Measurements from ENCODE around the gene CACNA1A. TPM values are rescaled to one million over a fixed set of nuclear protein-coding genes. Genes with fewer than 3 reads are reported as not detected.

CACNA1A gene
- polyA plus RNA-seq, 1 donor (not counting 4 experiments of a cell fraction or from before 2014, with no cell fraction given), result not detected

GRCh38 chr19:13255041-13255718 is 251.1 kb downstream of the CACNA1A start:
- no peaks in the 10 kb centered on the region for H3K9me3 ChIP-seq (ENCODE audit: control insufficient read depth, low read depth, low read length)
- TF ChIP-seq CTCF (optimal IDR thresholded peaks at IDR 0.05 in 1 of 3, IDR thresholded peaks at IDR 0.05 in 1 of 3, conservative IDR thresholded peaks at IDR 0.05 in 1 of 3; ENCODE audit: extremely low read depth in 1 of 3, insufficient read depth in 2 of 3, low read length in 3 of 3), result no peak
- TF ChIP-seq EZH2 (IDR thresholded peaks at IDR 0.05; ENCODE audit: low read length), result no peak
- no peak overlapping the region for H3K4me3 ChIP-seq (ENCODE audit: control insufficient read depth in 2 of 3, extremely low read depth in 1 of 3, insufficient read depth in 2 of 3, low read depth in 1 of 3, low read length in 3 of 3)
- no peaks in the 10 kb centered on the region for H3K36me3 ChIP-seq (ENCODE audit: control insufficient read depth in 2 of 2, extremely low read depth in 1 of 2, insufficient read depth in 2 of 2, low read length in 2 of 2)
- peaks cover 5% of the 10 kb centered on the region for H3K27me3 ChIP-seq (ENCODE audit: control insufficient read depth, extremely low read depth, insufficient read depth, low read length)
- no peaks in the 10 kb centered on the region for H3K4me1 ChIP-seq (ENCODE audit: control insufficient read depth, extremely low read depth, insufficient read depth, low read length)
- H3K9ac ChIP-seq (ENCODE audit: control insufficient read depth, extremely low read depth, insufficient read depth, low read length), result no peak overlapping the region
- FAIRE-seq, result no peak
- H4K20me1 ChIP-seq (ENCODE audit: control insufficient read depth, extremely low read depth, insufficient read depth, low read length), result no peaks in the 10 kb centered on the region
- no peaks in the 10 kb centered on the region for H3K79me2 ChIP-seq (ENCODE audit: control insufficient read depth, insufficient read depth, low read length)
- no peak overlapping the region for H3K27ac ChIP-seq (ENCODE audit: control insufficient read depth, insufficient read depth, low read length)
- no peaks in the 10 kb centered on the region for H3K9me1 ChIP-seq (ENCODE audit: control insufficient read depth, extremely low read depth, insufficient read depth, low read length)
- no peak for DNase-seq (ENCODE audit: low read depth, low spot score)
- dilution Hi-C loops (cut with MboI; ENCODE audit: extremely low pct_ligation_motif_present, low sequenced_read_pairs), result no loop called here
- H2AFZ ChIP-seq (ENCODE audit: control insufficient read depth, low read length), result no peak overlapping the region
- no peak overlapping the region for H3K4me2 ChIP-seq (ENCODE audit: control insufficient read depth, extremely low read depth, insufficient read depth, low read depth, low read length)

GRCh38 chr19:13252569-13253335 is 253.5 kb downstream of the CACNA1A start:
- Histone ChIP-seq H3K4me2 (ENCODE audit: control insufficient read depth, extremely low read depth, insufficient read depth, low read depth, low read length) (no peak overlapping the region), H3K27ac (ENCODE audit: control insufficient read depth, insufficient read depth, low read length) (no peak overlapping the region), H3K9ac (ENCODE audit: control insufficient read depth, extremely low read depth, insufficient read depth, low read length) (no peak overlapping the region), H3K4me3 (ENCODE audit: control insufficient read depth in 2 of 3, extremely low read depth in 1 of 3, insufficient read depth in 2 of 3, low read depth in 1 of 3, low read length in 3 of 3) (no peak overlapping the region), H3K9me3 (ENCODE audit: control insufficient read depth, low read depth, low read length) (no peaks in the 10 kb centered on the region), H2AFZ (ENCODE audit: control insufficient read depth, low read length) (no peak overlapping the region), H3K27me3 (ENCODE audit: control insufficient read depth, extremely low read depth, insufficient read depth, low read length) (peaks cover 5% of the 10 kb centered on the region), H3K36me3 (ENCODE audit: control insufficient read depth in 2 of 2, extremely low read depth in 1 of 2, insufficient read depth in 2 of 2, low read length in 2 of 2) (no peaks in the 10 kb centered on the region), H3K4me1 (ENCODE audit: control insufficient read depth, extremely low read depth, insufficient read depth, low read length) (no peaks in the 10 kb centered on the region), H4K20me1 (ENCODE audit: control insufficient read depth, extremely low read depth, insufficient read depth, low read length) (no peaks in the 10 kb centered on the region), H3K79me2 (ENCODE audit: control insufficient read depth, insufficient read depth, low read length) (no peaks in the 10 kb centered on the region), H3K9me1 (ENCODE audit: control insufficient read depth, extremely low read depth, insufficient read depth, low read length) (no peaks in the 10 kb centered on the region)
- FAIRE-seq (no peak), DNase-seq (ENCODE audit: low read depth, low spot score) (no peak)
- dilution Hi-C loops (cut with MboI; ENCODE audit: extremely low pct_ligation_motif_present, low sequenced_read_pairs), result no loop called here
- TF ChIP-seq CTCF (optimal IDR thresholded peaks at IDR 0.05 in 1 of 3, IDR thresholded peaks at IDR 0.05 in 1 of 3, conservative IDR thresholded peaks at IDR 0.05 in 1 of 3; ENCODE audit: extremely low read depth in 1 of 3, insufficient read depth in 2 of 3, low read length in 3 of 3) (no peak), EZH2 (IDR thresholded peaks at IDR 0.05; ENCODE audit: low read length) (no peak)

All from keratinocyte (primary cell).